Activated CD4-positive, alpha-beta T cell treated with anti-CD3 and anti-CD28 coated beads, Interleukin-2, Interleukin-6, amounts not matched to agents 100 ng/mL and 50 ng/mL, durations not matched to agents 16 hours and 8 hours (primary cell): ENCODE measurements around the gene EN2.

Source experiments
- DNase-seq: peaks from one replicate; pipeline ENCODE4 v3.0.0-alpha.2; 2020

EN2 gene

DNA sequence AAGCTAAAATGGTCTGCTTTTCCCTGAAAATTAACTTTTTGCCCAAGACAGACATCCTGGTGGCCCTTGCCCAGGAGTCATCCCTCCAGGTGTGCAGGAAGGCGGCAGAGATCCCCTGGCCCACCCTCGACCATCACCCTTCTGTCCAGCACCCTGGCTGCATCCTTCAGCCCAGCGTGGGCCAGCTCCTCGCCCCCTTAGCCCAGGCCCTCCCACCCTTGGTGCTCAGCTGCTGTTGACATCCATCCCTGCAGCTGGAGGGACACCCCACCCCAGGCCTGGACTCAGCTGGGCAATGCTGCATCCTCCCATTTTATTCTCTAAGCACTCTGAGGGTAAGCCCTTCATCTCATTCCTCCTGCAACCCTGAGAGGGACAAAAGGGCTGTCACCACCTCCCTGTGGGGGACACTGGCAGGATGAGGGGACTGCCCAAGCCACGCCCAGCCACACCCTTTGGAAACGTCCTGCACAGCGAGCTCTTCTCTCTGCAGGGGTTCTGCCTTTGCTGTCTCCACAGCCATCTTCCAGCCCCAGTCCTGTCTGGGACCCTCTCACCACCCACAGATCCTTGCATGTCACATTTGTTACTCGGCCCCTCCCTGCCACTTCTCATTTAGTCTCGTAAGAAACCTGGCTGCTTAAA, 30.7 kb downstream of the EN2 start:
- no peak for DNase-seq

DNA sequence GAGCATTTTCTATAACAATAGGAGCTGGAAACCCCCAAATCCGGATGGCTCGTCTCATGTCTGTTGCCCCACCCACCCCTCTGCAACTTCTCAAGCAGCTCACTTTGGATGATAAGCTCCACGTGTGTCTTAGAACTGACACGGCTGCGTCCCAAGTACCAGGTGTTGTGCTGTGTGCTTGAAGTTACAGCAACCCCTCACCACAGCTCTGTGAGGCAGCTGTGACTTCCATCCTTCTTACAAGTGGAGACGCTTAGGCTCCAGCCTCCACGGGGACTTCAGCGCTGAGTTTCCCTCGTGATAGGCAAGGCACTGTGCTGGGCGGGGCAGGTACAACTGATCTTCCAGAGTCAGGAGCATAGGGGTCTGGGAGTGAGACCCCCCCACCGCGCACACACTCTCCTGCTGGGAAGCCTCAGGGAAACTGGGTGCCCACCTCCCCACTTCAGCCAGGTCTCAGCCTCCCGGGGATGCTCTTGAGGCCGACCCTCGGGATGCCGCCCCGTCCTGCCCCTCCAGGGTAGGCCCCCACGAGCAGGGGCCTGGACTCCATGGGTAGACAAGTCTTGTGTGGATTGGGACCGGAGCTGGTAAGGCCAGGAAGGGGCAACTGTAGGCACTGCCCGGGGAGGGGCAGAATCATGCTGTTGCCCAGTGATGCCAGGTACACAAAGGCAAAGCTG, 31.4 kb downstream of the EN2 start:
- DNase-seq: no peak

DNA sequence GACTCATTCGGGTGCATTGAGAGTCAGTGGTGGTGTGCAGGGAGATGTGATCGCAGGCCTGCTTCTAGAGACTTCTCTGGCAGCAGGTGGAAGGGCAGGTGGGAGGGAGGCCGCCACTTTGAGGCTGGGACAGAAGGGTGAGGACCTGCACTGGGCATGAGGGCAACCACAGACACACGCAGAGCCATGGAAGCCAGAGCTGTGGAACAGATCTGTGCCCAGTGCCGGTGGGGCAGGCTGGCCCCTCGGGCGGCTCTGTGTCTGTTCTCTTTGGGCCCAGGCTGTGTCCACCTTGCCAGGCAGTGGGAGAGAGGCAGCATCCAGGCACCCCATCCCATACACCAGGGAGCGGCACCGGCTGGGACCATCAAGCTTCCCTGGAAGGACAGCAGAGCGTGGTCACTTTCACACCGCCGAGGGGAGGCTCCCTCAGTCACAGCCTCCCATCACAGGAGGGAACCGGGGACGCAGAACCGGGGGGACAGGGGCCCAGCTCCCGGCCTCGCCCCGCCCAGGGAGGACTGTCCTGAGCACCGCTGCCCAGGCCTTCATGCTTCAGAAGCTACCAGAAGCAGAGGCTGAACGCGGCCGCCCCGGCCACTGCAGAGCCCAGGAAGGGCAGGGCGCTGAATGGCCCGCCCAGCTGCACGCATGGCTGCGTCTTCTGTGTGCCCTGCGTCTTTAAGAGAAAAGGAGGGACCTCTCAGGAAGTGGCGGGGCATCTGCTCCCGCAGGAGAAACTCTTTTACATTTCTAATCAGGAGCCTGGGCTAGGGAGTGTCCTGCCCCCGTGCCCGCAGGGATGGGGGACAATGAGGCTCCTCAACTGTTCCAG, 32.1 kb downstream of the EN2 start:
- DNase-seq: no peak

DNA sequence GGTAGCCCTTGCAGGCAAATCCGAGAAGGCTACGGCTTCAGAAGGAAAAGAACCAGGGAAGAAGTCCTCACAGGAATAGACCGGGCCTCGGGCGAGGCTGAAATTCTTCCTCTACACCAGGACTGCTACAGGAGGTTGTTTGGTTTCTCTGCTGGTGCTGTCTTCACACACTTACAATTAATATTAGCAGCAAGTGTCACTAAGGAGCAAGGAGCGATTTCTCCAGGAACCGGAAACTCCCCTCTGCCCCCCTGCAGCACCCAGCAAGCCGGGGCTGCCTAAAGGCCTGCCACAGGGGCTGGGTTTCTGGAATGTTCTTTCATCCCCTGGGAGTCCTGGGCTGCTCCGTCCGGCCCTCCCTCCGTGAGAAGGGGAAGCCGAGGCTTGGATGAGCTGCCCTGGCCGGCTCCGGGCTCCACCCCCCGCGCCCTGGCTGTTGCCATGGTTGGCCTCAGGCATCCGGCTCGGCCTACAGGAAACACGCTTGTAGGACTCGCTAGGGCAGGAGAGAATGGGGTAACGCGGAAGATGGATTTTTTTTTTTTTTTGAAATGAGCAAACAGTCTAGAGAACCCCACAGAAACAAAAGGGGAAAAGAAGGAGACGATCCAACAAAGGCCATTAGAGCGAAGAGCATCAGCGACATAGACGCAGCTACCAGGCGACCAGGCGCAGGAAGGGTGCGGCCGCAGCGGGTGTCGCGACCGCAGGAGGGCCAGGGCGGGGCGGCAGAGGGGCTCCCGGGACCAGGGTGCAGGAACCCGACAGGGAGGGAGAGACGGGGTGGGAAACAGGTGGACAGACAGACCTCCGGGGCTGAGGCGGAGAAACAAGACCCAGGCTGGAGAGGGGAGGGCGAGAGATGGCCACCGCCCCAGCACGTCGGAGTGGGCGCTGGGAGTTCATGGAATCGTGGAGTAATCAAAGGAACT, 33.0 kb downstream of the EN2 start:
- DNase-seq: peak; percentile 38

DNA sequence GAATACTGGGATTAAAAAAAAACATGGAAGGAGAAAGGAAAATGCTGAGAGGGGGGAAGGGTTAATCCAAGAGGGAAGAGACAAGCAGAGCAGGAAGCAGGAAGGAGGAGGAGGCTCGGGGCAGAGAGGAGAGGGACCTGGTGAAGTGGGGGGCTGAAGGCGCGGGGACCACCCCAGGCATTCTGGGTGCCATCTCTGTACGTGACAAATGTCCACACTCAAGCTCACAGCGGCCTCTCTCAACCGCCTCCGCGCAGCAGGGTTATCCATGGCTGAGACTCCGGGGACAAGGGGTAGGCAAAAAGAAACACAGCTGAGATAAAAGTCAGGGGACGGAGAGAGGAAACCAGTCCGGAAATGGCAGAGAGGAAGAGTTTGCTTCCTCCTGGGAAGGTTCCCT, 33.9 kb downstream of the EN2 start:
- DNase-seq: no peak

DNA sequence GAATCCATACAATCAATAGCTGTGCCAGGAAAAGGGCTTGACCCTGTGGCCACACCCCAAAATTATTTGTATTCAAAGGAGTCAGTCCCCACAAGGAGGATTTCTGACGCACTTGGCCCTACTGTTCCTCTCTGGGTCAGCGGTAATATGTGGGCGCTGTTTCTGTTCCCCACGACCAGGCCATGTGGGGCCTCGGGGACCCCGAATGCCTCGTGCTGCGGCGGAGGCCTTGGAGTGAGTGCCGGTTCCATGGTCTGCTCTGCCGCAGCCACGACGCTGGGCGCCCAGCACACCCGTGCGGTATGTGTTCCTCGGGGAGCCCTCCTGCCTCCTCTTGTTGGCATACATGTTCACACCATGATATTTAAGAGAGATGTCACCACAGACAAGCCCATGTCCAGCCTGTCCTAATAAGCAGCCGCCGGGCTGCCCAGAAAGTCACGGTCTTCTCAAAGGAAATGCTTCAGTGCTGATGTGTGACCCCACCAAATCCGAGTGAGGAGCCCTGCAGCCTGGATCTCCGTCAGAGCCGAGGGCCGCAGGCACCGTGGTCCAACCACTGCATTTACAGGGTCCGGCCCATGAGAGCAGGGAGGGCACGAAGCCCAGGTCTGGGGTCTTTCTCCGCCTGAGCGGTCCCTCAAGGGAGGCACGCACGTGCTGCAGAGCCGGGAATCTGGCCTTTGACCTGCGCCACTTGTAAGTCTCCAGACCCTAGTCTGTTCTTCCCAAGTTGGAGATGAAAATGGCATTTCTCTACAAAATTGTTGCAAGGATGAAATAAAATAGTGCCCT, 36.0 kb downstream of the EN2 start:
- DNase-seq: no peak

DNA sequence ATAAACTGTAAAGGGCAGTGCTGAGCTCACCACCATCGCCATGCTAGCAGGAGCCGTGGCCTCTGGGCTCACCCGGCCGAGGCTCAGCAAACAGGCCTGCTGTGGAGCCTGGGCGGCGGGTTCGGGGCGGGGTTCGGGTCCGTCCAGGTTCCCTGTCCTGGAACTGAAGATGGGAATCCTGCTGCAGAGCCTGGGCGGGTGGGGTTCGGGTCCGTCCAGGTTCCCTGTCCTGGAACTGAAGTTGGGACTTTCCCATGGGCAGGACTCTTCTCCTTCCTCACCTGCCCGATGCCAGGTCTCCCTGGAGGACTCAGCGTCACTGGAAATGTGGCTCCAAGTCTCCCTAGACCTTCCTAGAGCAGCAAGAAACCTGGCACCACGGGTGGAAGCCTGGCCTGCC, 36.6 kb downstream of the EN2 start:
- DNase-seq: no peak

DNA sequence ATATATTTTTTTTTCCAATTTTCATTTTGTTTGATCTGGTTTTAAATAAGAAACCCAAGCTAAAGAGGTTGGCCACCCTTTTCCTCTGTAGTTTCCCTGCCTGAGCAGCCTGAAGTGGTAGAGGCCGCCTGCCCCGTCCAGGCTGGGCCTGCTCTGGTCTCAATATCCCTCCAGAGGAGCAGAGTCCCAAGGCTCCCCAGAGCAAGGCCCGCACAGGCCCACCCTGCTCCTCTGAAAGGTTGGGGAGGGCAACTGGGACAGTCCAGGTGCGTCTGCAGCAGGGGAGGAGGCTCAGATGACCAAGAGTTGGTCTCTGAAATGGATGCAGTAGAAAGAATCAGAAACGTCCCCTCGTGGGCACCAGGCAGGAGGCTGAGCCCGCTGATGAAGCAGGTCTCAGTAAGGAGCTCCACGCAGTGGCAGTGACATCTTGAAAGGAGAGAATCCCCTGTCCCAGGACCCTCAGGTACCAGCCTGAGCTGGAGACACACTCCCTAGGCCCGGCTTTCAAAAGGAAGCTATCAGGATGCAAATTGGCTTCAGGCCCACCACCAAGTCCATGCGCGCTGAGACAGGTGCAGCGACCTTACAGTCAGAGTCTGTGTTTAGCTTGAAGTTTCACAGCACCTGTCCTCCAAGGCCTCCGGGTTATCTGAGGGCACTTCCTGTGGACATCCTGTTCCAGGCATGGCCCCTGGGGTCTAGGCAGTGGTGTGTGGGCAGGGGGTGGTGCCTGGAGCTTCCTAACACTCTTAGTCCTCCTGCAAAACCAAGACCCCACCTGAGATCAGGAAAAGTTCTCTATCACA, 37.7 kb downstream of the EN2 start:
- no peak for DNase-seq

DNA sequence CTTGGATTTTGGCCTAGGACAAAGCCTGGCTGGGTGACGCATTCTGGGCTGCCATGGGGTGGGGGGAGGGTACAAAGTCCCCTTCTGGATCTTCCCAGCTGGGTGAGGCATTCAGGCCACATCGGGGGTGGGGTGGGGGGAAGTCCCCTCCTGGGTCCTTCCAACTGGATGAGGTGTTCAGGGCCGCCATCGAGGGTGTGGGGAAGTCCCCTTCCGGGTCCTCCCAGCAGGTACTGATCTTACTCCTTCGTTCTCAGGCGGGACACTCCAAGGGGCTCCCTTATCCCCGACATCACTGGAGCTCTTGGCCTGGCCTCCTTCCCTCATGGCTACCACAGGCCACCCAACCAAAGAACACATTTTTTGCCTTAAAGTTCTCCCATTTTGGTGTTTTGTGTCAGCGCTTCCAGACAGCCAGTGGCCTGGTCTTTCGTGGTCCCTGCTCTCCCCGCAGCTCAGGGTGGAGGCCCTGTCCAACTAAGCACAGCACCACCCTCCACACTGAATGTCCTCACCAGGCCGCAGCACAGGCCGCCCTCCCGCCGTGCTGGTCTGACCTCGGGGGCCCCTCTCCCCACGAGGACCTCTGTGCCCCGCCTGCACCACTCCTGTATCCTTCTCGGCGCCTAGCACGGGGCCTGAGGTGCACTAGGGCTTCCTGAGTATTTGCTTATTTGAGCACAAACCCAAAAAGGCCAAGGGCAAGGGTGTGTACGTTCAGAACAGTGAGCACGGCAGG, 38.5 kb downstream of the EN2 start:
- no peak for DNase-seq

DNA sequence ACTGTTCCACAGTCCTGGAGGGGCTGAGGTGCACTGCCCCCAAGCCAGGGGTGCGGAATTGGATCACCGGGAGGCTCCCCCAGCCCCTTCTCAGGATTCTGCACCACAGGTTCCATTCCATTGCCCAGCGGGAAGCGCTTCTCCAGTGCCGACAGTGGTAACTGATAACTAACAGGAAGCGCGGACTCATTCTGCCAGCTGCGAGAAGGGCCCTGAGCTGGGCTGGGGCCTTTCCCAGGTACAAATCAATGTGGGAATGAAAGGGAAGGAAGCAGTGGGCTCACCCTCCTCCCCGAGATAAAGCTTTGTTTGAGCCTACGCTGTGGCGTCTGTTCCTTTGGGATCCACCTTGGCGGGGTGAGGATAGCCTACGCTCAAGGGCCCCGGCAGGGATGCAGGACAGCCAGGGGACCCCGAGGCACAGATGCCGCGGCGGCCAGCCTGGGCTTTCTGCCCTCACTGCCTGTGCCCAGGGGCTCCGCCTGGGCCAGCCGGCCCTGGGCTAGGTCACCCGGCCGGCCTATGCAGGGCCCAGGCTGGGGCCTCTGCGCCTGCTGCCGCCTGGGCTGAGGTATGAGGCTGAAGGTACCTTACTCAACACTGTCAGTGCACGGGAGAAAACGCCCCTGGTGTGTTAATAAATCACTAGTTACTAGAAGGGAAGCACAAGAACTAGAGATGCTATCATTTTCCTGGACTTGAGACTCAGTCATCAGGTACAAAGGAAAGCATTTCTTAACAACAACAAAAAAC, 39.4 kb downstream of the EN2 start:
- no peak for DNase-seq

DNA sequence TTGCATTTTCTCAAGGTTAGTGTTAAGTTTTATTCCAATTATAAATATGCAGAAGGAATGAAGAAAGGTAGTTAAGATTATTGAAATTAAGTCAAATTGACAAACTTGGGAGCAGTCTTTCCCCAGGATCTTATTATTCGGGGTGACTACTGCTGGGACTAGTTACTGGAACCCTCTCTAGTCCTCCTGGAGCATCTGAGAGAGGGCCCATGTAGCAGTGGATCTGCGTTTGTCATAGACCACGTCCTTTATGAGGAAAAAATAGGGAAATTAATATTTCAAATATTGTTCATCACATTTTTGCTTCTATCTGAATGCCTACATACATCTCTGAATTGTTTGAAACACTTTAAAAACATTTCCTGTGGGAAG, 47.5 kb downstream of the EN2 start:
- DNase-seq: no peak

DNA sequence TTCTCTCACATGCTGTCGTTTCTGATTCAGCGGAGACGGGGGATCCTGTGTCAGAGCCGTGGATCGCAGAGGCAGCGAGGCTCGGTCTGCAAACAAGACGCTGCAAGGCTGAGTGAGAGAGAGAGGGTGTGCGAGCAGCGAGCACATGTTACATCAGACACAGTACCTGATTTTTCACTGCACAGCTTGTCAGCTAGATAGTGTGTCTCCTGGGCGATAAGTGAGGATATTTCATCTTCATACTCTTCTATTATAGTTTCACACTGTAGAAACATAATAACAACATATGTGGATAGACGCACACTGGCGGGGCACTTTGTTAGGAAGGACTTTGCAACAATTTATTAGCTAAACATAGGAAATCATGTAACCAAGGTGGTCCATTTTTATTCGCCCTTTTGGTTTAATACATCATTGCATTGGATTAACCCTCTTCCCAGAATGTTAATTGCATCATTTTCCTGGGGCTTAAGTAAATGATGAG, 49.0 kb downstream of the EN2 start:
- DNase-seq: peak; percentile 29

DNA sequence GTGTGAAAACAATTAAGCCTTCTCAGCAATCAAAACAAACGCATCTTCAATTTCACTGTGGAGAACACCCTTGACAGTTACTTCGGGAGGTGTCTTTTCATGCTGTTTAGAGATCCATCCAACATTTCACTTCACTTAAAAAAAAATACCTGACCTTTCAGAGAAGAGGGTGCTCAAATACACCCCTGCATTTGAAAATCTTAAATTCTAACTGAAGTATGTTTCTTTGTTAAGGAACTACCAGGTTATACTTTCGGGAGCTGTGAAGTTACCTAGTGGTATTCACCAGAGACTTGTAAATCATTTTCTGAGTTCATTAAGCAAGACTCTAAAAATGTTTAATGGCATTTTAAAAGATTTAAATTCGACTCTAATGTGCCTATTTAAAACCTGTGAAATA, 49.6 kb downstream of the EN2 start:
- no peak for DNase-seq

DNA sequence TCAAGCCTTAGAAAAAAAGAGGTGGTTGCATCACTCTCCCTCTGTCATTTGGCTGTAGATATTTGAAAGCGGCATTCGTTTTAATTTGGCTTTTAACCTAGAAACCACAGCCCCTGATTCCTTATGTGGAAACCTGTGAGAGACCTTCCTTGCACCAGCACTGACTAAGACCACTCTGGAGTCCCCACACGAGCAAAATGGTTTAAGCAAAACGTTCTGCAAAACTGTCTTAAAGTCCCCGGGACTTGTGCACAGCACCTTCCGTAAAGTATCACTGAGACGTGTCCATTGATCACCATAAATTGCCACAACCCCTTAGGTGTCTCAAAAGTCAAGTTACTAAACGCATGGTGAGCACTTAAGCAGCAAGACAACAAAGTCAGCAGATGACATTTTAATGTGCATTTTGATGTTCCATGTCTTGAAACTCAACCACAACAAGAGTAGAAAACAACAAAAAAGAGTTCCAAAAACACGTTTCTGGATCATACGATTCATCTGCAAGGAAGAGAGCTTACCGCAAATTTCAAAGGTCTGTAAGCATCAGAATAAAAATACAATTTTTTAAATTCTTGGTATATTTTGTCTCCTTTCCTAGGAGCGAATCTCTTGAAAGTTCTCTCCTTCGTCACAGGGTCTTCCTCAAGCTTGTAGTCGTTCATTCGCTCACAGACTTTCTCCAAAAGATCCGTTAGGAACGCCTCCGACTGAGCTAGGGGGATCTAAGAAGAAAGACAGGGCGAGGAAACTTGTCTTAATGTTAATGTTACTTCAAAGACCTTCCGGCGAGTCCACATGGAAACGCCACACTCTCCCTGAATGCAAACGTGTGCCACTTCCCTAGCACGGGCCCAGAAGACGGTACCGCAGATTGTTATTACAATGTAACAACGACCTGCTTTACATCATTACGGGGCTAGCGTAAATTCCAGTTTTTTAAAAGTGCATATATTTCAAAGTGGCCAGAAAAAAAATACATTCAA, 50.7 kb downstream of the EN2 start:
- DNase-seq: no peak

DNA sequence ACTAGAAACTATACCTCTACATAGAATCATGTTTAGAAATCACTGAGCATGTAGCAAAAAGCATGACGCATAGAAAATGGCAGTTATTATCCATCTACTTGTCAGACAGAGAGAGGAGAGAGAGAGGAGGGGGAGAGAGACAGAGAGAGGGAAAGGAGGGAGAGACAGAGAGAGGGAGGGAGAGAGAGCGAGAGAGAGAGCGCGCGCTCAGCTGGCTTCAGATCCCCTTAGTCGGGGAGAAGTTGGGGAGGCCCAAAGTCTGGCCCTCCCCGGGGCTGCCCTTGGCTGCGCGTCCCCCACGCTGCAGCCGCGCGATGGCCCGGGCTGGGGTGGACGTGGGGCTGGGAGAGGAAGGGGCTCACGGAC, 51.4 kb downstream of the EN2 start:
- no peak for DNase-seq

DNA sequence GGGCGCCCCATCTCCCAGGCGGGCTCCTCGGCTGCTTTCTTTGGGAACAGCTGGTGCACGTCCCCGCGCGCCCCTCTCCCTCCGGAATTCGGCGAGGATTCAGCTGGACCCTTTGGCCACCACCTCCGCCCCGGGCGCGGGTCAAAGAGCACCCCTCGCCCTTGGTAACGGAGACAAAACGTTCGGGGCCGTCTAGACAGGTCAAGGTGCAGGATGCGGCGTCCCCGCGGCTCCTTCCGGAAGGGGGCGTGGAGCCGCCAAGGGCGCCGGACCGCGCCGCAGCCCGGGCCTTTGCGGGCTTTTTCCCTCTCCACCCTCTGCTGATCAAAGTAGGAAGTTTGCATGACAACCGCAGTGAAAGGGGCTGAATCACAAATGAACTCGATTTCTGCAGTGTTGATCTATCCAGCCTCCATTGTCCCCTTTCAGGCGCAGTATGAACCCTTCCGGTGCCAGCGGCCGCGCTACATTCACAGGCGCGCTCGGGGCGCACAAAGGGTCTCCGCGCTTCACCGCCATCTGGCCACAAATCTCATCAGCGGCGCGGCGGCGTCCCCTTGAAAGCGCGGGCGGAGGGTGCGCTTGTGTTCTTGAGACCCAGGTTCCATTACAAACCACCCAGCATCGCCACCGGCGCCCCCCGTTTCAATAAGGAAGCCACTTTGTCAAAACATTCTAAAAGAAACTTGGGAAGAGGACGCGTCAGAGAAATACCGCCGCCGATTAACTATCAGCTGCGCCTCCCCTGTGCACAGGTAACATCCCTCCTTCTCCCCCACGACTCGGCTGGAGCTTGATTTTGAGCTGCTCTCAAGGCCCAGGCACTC, 52.0 kb downstream of the EN2 start:
- peak; percentile 8 for DNase-seq

DNA sequence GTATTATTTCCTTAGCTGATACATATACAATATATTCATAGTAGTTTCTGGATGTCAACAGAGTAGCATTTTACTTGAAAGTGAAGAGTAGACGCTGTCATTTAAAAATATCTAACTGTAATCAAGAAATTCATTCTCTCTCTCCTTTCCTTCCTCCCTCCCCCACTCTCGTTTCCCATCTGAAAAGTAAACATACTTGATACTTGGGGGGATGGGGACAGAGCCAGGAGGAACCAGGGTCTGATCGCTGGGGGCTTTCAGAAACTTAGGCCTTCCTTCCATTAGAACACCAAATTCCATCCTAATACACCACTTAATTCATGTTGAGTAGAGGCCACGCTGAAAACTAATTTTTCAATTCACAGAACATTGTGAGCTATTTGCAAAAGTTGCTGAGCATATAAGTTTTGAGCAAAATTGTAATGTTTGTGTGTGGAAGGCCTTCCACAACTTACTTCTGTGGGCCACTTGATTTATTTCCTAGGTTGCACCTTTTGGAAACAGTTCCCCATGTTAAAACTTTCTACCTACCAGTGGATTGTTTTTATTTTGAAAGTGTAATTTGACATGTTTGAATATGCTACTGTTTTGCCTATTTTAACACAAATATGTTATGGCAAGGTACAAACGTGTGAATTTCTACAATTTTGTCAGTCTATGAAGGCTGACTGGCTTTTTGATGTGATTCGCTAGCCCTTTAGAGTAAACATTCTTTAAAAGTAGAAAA, 53.2 kb downstream of the EN2 start:
- DNase-seq: no peak
